Measurements from ENCODE around the gene MXI1.
"Not testable (repeated sequence)": the region's sequence is repeated elsewhere in the genome, so short reads cannot be mapped to it uniquely, and the experiment has no call there.

MXI1 gene

DNA sequence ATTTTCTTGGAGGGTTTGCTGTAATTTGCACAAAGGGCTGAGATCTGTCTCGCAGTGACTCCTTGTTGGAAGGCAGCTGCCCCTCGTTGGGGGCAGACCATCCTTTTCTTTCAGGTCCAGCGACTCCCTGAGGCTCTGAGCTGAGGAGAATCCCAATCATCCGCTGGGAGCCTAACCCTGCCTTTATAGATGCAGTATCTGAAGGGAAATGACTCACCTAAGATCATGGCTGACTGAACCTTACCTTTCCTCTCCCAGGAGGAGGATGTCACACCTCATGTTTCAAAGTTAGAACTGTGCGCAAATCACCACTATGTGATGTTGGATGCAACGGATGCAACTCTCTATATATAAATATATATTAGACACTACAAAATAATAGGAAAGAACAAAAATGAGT is 36.4 kb upstream of the MXI1 start:
- peaks cover 31% of the 10 kb centered on the region for H3K27me3 ChIP-seq (ENCODE audit: low read depth)
- H3K9me3 ChIP-seq, result no peaks in the 10 kb centered on the region
- in situ Hi-C loops (cut with MboI; ENCODE audit: low sequenced_read_pairs), result no loop called here
- no peak for DNase-seq (ENCODE audit: low spot score in 2 of 2)
- no peaks in the 10 kb centered on the region for H3K36me3 ChIP-seq (replicated peaks)
- H3K4me1 ChIP-seq, result peaks cover 22% of the 10 kb centered on the region
- H3K4me3 ChIP-seq, result no peak overlapping the region

DNA sequence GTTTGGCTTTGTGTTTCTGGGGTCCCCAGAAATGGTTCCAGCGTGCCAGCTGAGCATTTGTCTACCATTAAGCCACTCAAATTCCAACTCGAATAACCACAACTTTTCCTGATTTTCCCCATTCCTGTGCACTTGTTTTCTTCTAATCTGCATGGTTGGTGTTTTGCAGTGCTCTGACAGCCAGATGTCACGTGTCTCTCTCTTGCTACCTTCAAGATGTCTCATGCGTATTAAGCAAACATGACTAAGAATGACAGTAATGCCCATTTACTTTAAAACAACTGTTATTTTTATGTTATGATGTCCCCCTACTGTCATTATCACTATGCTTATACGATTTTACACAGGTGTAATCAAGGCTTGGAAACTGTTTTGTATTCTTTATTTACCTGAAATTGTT is 35.2 kb upstream of the MXI1 start:
- Histone ChIP-seq H3K4me3 (no peak overlapping the region), H3K4me1 (peaks cover 26% of the 10 kb centered on the region), H3K27me3 (ENCODE audit: low read depth) (peaks cover 31% of the 10 kb centered on the region), H3K9me3 (no peaks in the 10 kb centered on the region), H3K36me3 (replicated peaks) (no peaks in the 10 kb centered on the region)
- in situ Hi-C loops (cut with MboI; ENCODE audit: low sequenced_read_pairs), result no loop called here
- DNase-seq (ENCODE audit: low spot score in 2 of 2), result no peak

- in situ Hi-C loops (cut with MboI; ENCODE audit: low sequenced_read_pairs), result no loop called here
- peak; percentile 71 to 72 for DNase-seq (ENCODE audit: low spot score in 2 of 2)
- peaks cover 16% of the 10 kb centered on the region for H3K27me3 ChIP-seq (ENCODE audit: low read depth)
Measured at GRCh38 chr10:110174201-110174600, 33.2 kb upstream of the MXI1 start.

DNA sequence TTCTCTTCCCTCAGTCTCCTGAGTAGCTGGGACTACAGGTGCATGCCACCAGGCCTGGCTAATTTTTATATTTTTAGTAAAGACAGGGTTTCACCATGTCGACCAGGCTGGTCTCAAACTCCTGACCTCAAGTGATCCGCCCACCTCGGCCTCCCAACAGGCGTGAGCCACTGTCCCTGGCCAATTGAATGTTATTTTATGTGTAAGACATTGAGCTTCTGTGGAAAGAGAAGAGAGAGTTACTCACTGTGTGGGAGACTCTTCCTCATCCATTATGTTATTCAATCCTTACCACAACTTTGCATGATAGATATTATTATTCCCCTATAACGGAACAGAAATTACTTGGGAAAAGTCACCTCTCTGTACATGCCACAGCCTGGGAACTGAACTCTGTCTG is 32.6 kb upstream of the MXI1 start:
- no peak for DNase-seq (ENCODE audit: low spot score in 2 of 2)
- Histone ChIP-seq H3K27me3 (ENCODE audit: low read depth) (peaks cover 11% of the 10 kb centered on the region), H3K36me3 (replicated peaks) (no peaks in the 10 kb centered on the region), H3K4me1 (peaks cover 22% of the 10 kb centered on the region), H3K4me3 (no peak overlapping the region), H3K9me3 (no peaks in the 10 kb centered on the region)
- in situ Hi-C loops (cut with MboI; ENCODE audit: low sequenced_read_pairs), result no loop called here

More at GRCh38 chr10:110174201-110174600, 33.2 kb upstream of the MXI1 start:
- H3K4me3 ChIP-seq, result no peak overlapping the region
- H3K36me3 ChIP-seq (replicated peaks), result no peaks in the 10 kb centered on the region
- peaks cover 23% of the 10 kb centered on the region for H3K4me1 ChIP-seq
- no peaks in the 10 kb centered on the region for H3K9me3 ChIP-seq

DNA sequence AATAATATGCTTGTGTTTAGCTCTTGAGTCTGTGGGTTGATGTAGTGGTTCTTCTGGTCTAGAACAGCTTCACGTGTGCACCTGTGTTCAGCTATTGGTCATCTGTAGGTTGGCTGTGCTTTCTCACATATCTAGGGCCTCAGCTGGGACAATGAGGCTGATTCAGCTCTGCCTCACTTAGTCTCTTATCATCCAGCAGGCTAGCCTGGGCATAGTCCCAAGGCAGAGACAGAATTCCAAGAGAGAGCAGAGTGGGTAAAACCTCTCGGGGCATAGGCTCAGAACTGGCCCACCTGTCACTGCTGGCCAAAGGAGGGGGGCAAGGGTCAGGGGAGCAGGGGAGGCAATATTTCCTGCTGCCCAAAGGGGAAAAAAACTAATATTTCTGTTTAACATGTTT is 32.0 kb upstream of the MXI1 start:
- H3K27me3 ChIP-seq (ENCODE audit: low read depth), result peaks cover 10% of the 10 kb centered on the region
- peaks cover 22% of the 10 kb centered on the region for H3K4me1 ChIP-seq
- in situ Hi-C loops (cut with MboI; ENCODE audit: low sequenced_read_pairs), result no loop called here
- H3K9me3 ChIP-seq, result no peaks in the 10 kb centered on the region
- no peak overlapping the region for H3K4me3 ChIP-seq
- no peak for DNase-seq (ENCODE audit: low spot score in 2 of 2)
- H3K36me3 ChIP-seq (replicated peaks), result no peaks in the 10 kb centered on the region

GRCh38 chr10:110176141-110177030 is 31.0 kb upstream of the MXI1 start:
- DNase-seq (ENCODE audit: low spot score in 2 of 2), result peak; percentile 56 to 64
- H3K36me3 ChIP-seq (replicated peaks), result no peaks in the 10 kb centered on the region
- peaks cover 22% of the 10 kb centered on the region for H3K4me1 ChIP-seq
- no peak overlapping the region for H3K4me3 ChIP-seq
- in situ Hi-C loops (cut with MboI; ENCODE audit: low sequenced_read_pairs), result no loop called here
- peaks cover 4% of the 10 kb centered on the region; the same call in 1 of the 2 replicates for H3K27me3 ChIP-seq (ENCODE audit: low read depth)
- H3K9me3 ChIP-seq, result no peaks in the 10 kb centered on the region

DNA sequence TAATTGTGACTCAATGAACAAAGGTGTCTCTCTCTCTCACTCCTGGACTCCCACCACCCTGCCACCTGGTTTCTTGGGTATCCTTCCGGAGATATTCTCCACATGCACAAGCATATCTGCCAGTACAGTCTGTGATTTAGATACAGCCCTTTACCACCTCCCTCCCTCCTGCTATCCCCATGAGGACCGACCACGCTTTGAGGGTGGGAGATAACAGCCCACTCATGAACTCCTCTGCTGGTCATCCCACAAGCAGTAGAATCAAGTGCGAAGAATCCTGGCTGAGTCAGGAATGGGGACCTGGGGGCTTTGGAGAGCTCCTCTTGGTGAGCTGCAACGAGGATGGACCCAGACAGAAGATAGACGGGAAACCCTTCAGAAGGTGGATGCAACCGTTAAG is 28.2 kb upstream of the MXI1 start:
- no peak overlapping the region for H3K4me3 ChIP-seq
- DNase-seq (ENCODE audit: low spot score in 2 of 2), result no peak
- H3K9me3 ChIP-seq, result no peaks in the 10 kb centered on the region
- H3K27me3 ChIP-seq (ENCODE audit: low read depth), result no peaks in the 10 kb centered on the region
- H3K36me3 ChIP-seq (replicated peaks), result no peaks in the 10 kb centered on the region
- in situ Hi-C loops (cut with MboI; ENCODE audit: low sequenced_read_pairs), result no loop called here
- H3K4me1 ChIP-seq, result peaks cover 14% of the 10 kb centered on the region

- no peaks in the 10 kb centered on the region for H3K27me3 ChIP-seq (ENCODE audit: low read depth)
- DNase-seq (ENCODE audit: low spot score in 2 of 2), result no peak
- H3K4me1 ChIP-seq, result no peaks in the 10 kb centered on the region; the same call in none of the 2 replicates
- no peaks in the 10 kb centered on the region for H3K36me3 ChIP-seq (replicated peaks)
- in situ Hi-C loops (cut with MboI; ENCODE audit: low sequenced_read_pairs), result no loop called here
- H3K4me3 ChIP-seq, result no peak overlapping the region
- no peaks in the 10 kb centered on the region for H3K9me3 ChIP-seq
Measured at GRCh38 chr10:110181451-110181850, 26.0 kb upstream of the MXI1 start.

DNA sequence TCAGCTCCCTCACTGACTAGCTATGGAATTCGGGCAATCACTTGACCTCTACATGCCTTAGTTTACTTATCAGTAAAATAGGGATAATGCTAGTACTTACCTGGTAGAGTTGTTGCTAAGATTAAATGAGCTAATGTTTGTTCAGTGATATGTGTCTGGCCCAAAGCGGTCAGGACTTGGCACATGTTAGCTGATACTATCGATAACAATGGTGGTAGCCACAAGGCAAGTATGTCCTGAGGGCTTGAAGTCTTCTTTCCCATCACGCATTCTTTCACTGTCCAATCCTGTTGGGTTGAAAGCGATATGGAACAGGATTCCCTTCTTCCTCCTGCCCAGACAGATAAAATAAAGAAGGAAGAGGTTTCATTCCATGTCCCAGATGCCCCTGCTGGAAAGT is 25.5 kb upstream of the MXI1 start:
- in situ Hi-C loops (cut with MboI; ENCODE audit: low sequenced_read_pairs), result no loop called here

DNA sequence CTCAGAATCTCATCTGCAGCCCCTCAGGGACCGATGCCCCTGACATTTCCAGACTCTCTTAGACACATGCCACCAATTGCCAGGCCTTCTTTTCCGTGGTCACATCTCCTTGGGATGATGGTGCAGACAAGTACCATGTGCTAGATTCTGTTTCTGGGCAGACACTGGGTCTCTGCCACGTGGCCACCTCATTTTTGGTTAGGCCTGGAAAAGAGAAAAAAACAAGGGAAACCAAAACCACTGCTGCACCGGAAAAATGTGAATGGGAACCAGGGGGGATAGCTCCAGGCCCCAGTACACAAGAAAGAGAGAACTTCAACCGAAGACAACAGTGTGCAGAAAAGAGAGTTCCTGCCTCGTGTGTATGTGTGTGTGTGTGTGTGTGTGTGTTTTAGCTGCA is 23.0 kb upstream of the MXI1 start:
- Histone ChIP-seq H3K4me3 (no peak overlapping the region), H3K36me3 (replicated peaks) (no peaks in the 10 kb centered on the region), H3K4me1 (no peaks in the 10 kb centered on the region), H3K27me3 (ENCODE audit: low read depth) (no peaks in the 10 kb centered on the region), H3K9me3 (no peaks in the 10 kb centered on the region)
- no peak for DNase-seq (ENCODE audit: low spot score in 2 of 2)
- in situ Hi-C loops (cut with MboI; ENCODE audit: low sequenced_read_pairs), result no loop called here

More for the DNA sequence above, 25.5 kb upstream of the MXI1 start:
- Histone ChIP-seq H3K27me3 (ENCODE audit: low read depth) (no peaks in the 10 kb centered on the region), H3K4me3 (no peak overlapping the region), H3K4me1 (no peaks in the 10 kb centered on the region), H3K9me3 (no peaks in the 10 kb centered on the region), H3K36me3 (replicated peaks) (no peaks in the 10 kb centered on the region)
- no peak for DNase-seq (ENCODE audit: low spot score in 2 of 2)

GRCh38 chr10:110185646-110186182 is 21.7 kb upstream of the MXI1 start:
- H3K36me3 ChIP-seq (replicated peaks); H3K9me3 ChIP-seq; H3K4me1 ChIP-seq; H3K27me3 ChIP-seq (ENCODE audit: low read depth); H3K4me3 ChIP-seq; in situ Hi-C loops (cut with MboI; ENCODE audit: low sequenced_read_pairs); DNase-seq (ENCODE audit: low spot score in 2 of 2): not testable (repeated sequence)

DNA sequence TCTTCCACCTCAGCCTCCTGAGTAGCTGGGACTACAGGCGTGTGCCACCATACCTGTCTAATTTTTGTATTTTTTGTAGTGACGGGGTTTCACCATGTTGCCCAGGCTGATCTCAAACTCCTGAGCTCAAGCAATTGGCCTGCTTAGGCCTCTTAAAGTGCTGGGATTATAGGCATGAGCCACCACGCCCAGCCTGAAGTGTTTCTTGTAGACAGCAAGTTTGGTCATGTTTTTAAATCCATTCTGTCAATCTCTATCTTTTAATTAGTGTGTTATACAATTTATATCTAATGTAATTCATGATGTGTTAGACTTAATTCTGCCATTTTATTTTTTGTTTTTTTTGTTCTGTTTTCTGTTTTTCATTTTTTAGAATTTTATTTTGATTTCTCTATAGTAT is 17.2 kb upstream of the MXI1 start:
- DNase-seq (ENCODE audit: low spot score in 2 of 2), result no peak
- no peak overlapping the region for H3K4me3 ChIP-seq
- no peaks in the 10 kb centered on the region for H3K9me3 ChIP-seq
- 0 out of 2 replicates have a peak, but pooled peaks cover 4% of the 10 kb centered on the region for H3K27me3 ChIP-seq (ENCODE audit: low read depth)
- H3K4me1 ChIP-seq, result no peaks in the 10 kb centered on the region
- in situ Hi-C loops (cut with MboI; ENCODE audit: low sequenced_read_pairs), result no loop called here
- H3K36me3 ChIP-seq (replicated peaks), result no peaks in the 10 kb centered on the region

- Histone ChIP-seq H3K9me3 (no peaks in the 10 kb centered on the region), H3K4me3 (no peak overlapping the region), H3K27me3 (ENCODE audit: low read depth) (0 out of 2 replicates have a peak, but pooled peaks cover 4% of the 10 kb centered on the region), H3K4me1 (no peaks in the 10 kb centered on the region), H3K36me3 (replicated peaks) (no peaks in the 10 kb centered on the region)
- in situ Hi-C loops (cut with MboI; ENCODE audit: low sequenced_read_pairs), result no loop called here
- no peak for DNase-seq (ENCODE audit: low spot score in 2 of 2)
Measured at GRCh38 chr10:110192552-110192951, 14.9 kb upstream of the MXI1 start.

GRCh38 chr10:110200503-110200902 is 6.9 kb upstream of the MXI1 start:
- in situ Hi-C loops (cut with MboI; ENCODE audit: low sequenced_read_pairs), result no loop called here
- no peaks in the 10 kb centered on the region; the same call in 1 of the 2 replicates for H3K27me3 ChIP-seq (ENCODE audit: low read depth)

More at GRCh38 chr10:110200503-110200902, 6.9 kb upstream of the MXI1 start:
- H3K4me1 ChIP-seq, result no peaks in the 10 kb centered on the region; the same call in 1 of the 2 replicates
- no peaks in the 10 kb centered on the region for H3K36me3 ChIP-seq (replicated peaks)
- no peak overlapping the region for H3K4me3 ChIP-seq
- DNase-seq (ENCODE audit: low spot score in 2 of 2), result no peak
- no peaks in the 10 kb centered on the region for H3K9me3 ChIP-seq

Data from HAP-1 (cell line).